Endometrial microvascular endothelial cells (primary cell): Measurements from ENCODE around the gene FERD3L. TPM values are rescaled to one million over a fixed set of nuclear protein-coding genes. Genes with fewer than 3 reads are reported as not detected.

Experiments used
- in situ Hi-C: cut with HindIII; loops from 2 replicates; pipeline ENCODE4 v1.10.0; 2017; ENCODE audit warnings: low sequenced_read_pairs, low pct_unique_long_range_greater_than_20kb; ENCODE audit errors: inconsistent ontology term
- total RNA-seq: library from RNA; depleted of rRNA; stranded (reverse); fragments of >200 nt; gene quantifications from one replicate; pipeline ENCODE4 v1.2.3, GENCODE V29; 2015; ENCODE audit errors: inconsistent ontology term

FERD3L gene
- total RNA-seq, 1 donor from 2014 or later: not detected

- in situ Hi-C loops: no loop called here
Observed at GRCh38 chr7:19117870-19118608, 27.2 kb downstream of the FERD3L start.

- in situ Hi-C loops: no loop called here
Observed at GRCh38 chr7:19117091-19117869, 27.9 kb downstream of the FERD3L start, which contains the start of gene TWIST1. Gene TWIST1 (minus strand): TSS chr7:19117636. CDS start chr7:19117321, 315 bp downstream.

GRCh38 chr7:19116121-19117090, 28.8 kb downstream of the FERD3L start:
- in situ Hi-C loops: no loop called here

GRCh38 chr7:19114551-19114855, 30.7 kb downstream of the FERD3L start:
- in situ Hi-C loops: no loop called here

- in situ Hi-C loops: no loop called here
Observed at GRCh38 chr7:19113855-19114550, 31.2 kb downstream of the FERD3L start.

- in situ Hi-C loops: no loop called here
Observed at GRCh38 chr7:19113002-19113350, 32.2 kb downstream of the FERD3L start.

GRCh38 chr7:19112274-19113001, 32.8 kb downstream of the FERD3L start:
- in situ Hi-C loops: no loop called here

GRCh38 chr7:19111474-19112273, 33.5 kb downstream of the FERD3L start:
- in situ Hi-C loops: no loop called here

GRCh38 chr7:19110776-19111175, 34.4 kb downstream of the FERD3L start:
- in situ Hi-C loops: no loop called here

GRCh38 chr7:19110026-19110730, 35.0 kb downstream of the FERD3L start:
- in situ Hi-C loops: no loop called here

- in situ Hi-C loops: no loop called here
Observed at GRCh38 chr7:19109000-19109946, 35.9 kb downstream of the FERD3L start.

- in situ Hi-C loops: no loop called here
Observed at GRCh38 chr7:19107356-19108146, 37.7 kb downstream of the FERD3L start.

- in situ Hi-C loops: no loop called here
Observed at GRCh38 chr7:19107081-19107355, 38.2 kb downstream of the FERD3L start.

GRCh38 chr7:19106241-19107080, 38.8 kb downstream of the FERD3L start:
- in situ Hi-C loops: no loop called here
